HepG2 (cell line): Measurements from ENCODE around the gene EFCAB8. TPM values are rescaled to one million over a fixed set of nuclear protein-coding genes. Genes with fewer than 3 reads are reported as not detected.
A peak's percentile ranks its signal among the peaks of the same experiment; 100 is the strongest.

Experiments
- CBX2 ChIP-seq, 2 experiments: fragments of 200-600 bp in 1 of 2; sonication (generic); formaldehyde crosslinking in 1 of 2; IDR thresholded peaks; 2 replicates each; pipeline versions ENCODE4 v1.7.0 to v1.8.1; 2018 to 2022; ENCODE audit warnings: low read depth in 2 of 2, low read length in 1 of 2, mild to moderate bottlenecking in 1 of 2, missing genetic modification reagents in 1 of 2
- HIVEP1 ChIP-seq: sonication (generic); formaldehyde crosslinking; IDR thresholded peaks from 2 replicates; pipeline ENCODE4 v1.4.0; 2020; ENCODE audit warnings: mild to moderate bottlenecking, missing genetic modification reagents
- MXI1 ChIP-seq: IDR thresholded peaks from 3 replicates; pipeline ENCODE4 v1.6.1; 2012; ENCODE audit warnings: low read depth, low read length, inconsistent platforms, borderline replicate concordance
- SKIL ChIP-seq: sonication (generic); formaldehyde crosslinking; IDR thresholded peaks from 2 replicates; pipeline ENCODE4 v1.8.0; 2022; ENCODE audit warnings: missing genetic modification reagents, mild to moderate bottlenecking, moderate library complexity, borderline replicate concordance
- SP1 ChIP-seq, 2 experiments: fragments of 450-650 bp in 1 of 2; sonication (generic) in 1 of 2; formaldehyde crosslinking in 1 of 2; IDR thresholded peaks; 2 replicates each; pipeline versions ENCODE4 v1.4.0 to v1.6.1; 2016 to 2020; ENCODE audit warnings: missing genetic modification reagents in 1 of 2
- SRF ChIP-seq: IDR thresholded peaks from 2 replicates; pipeline ENCODE4 v1.6.1; 2011; ENCODE audit warnings: mild to moderate bottlenecking, low read depth, low read length, moderate library complexity
- STAG1 ChIP-seq: sonication (generic); formaldehyde crosslinking; IDR thresholded peaks from 2 replicates; pipeline ENCODE4 v1.4.0; 2020; ENCODE audit warnings: missing genetic modification reagents
- ZBTB25 ChIP-seq: IDR thresholded peaks from 2 replicates; pipeline ENCODE4 v1.6.1; 2018; ENCODE audit warnings: missing genetic modification reagents
- ZFP36 ChIP-seq: fragments of 150-350 bp; IDR thresholded peaks from 2 replicates; pipeline ENCODE4 v1.6.1; 2018; ENCODE audit warnings: borderline replicate concordance, low read length, low read depth; ENCODE audit not compliant: partially characterized antibody
- ZNF3 ChIP-seq: IDR thresholded peaks from 2 replicates; pipeline ENCODE4 v1.7.0; 2017; ENCODE audit warnings: inconsistent platforms
- polyA plus RNA-seq, 8 experiments: library from polyadenylated mRNA; depleted of rRNA in 3 of 8; stranded (reverse) in 7 of 8; unstranded in 1 of 8; fragments of >200 nt; fragmentation: Illumina TruSeq in 4 of 8; extraction: Trizol in 4 of 8; gene quantifications; 2 replicates each; pipeline versions ENCODE4 v1.2.1 to v1.2.3, GENCODE V29; 2011 to 2016; ENCODE audit warnings: low read depth in 4 of 8, missing spikeins in 1 of 8, mixed read lengths in 1 of 8; ENCODE audit not compliant: insufficient read depth in 1 of 8
- total RNA-seq, 5 experiments: library from RNA; depleted of rRNA; stranded (reverse); fragments of >200 nt; fragmentation: Illumina TruSeq; extraction: Trizol; gene quantifications; 2 replicates each; pipeline ENCODE4 v1.2.3, GENCODE V29; 2016; ENCODE audit warnings: low read depth in 1 of 5
- TF ChIP-seq, protein P1 (sequence below), 2 experiments: fragments of 450-650 bp in 1 of 2; sonication (generic) in 1 of 2; formaldehyde crosslinking in 1 of 2; IDR thresholded peaks; 2 replicates each; pipeline versions ENCODE4 v1.6.1 to v1.8.0; 2016 to 2022; ENCODE audit warnings: antibody characterized with exemption in 1 of 2, mild to moderate bottlenecking in 1 of 2, missing genetic modification reagents in 1 of 2
- TF ChIP-seq, protein P2 (sequence below): sonication (generic); formaldehyde crosslinking; IDR thresholded peaks from 2 replicates; pipeline ENCODE4; 2020; ENCODE audit warnings: missing genetic modification reagents, mild to moderate bottlenecking, borderline replicate concordance

The EFCAB8 gene
- total and polyA plus RNA-seq, 2 of the 13 experiments (the other 11 are each of a cell fraction or from before 2014, with no cell fraction given), result 0.15 to 0.22 TPM

- TF ChIP-seq SKIL (no peak), SP1 (IDR thresholded peaks at IDR 0.05) (no peak), SP1 (CRISPR knock-in tag; IDR thresholded peaks at IDR 0.05) (no peak; the same call in 1 of the 2 replicates), STAG1 (no peak), ZFP36 (no peak), SRF (no peak), MXI1 (peak; percentile 64; the same call in 1 of the 3 replicates), HIVEP1 (CRISPR knock-in tag) (no peak), CBX2 (IDR thresholded peaks at IDR 0.05; ENCODE audit: low read depth, low read length) (no peak), CBX2 (CRISPR knock-in tag; IDR thresholded peaks at IDR 0.05; ENCODE audit: low read depth) (no peak; the same call in 1 of the 2 replicates), ZNF3 (CRISPR knock-in tag) (no peak), ZBTB25 (CRISPR knock-in tag) (peak; percentile 66; the same call in 1 of the 2 replicates)
- TF ChIP-seq, protein P1, sequence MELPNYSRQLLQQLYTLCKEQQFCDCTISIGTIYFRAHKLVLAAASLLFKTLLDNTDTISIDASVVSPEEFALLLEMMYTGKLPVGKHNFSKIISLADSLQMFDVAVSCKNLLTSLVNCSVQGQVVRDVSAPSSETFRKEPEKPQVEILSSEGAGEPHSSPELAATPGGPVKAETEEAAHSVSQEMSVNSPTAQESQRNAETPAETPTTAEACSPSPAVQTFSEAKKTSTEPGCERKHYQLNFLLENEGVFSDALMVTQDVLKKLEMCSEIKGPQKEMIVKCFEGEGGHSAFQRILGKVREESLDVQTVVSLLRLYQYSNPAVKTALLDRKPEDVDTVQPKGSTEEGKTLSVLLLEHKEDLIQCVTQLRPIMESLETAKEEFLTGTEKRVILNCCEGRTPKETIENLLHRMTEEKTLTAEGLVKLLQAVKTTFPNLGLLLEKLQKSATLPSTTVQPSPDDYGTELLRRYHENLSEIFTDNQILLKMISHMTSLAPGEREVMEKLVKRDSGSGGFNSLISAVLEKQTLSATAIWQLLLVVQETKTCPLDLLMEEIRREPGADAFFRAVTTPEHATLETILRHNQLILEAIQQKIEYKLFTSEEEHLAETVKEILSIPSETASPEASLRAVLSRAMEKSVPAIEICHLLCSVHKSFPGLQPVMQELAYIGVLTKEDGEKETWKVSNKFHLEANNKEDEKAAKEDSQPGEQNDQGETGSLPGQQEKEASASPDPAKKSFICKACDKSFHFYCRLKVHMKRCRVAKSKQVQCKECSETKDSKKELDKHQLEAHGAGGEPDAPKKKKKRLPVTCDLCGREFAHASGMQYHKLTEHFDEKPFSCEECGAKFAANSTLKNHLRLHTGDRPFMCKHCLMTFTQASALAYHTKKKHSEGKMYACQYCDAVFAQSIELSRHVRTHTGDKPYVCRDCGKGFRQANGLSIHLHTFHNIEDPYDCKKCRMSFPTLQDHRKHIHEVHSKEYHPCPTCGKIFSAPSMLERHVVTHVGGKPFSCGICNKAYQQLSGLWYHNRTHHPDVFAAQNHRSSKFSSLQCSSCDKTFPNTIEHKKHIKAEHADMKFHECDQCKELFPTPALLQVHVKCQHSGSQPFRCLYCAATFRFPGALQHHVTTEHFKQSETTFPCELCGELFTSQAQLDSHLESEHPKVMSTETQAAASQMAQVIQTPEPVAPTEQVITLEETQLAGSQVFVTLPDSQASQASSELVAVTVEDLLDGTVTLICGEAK (IDR thresholded peaks at IDR 0.05), result no peak
- TF ChIP-seq, protein P1 (CRISPR knock-in tag; IDR thresholded peaks at IDR 0.05), result peak; percentile 72; the same call in 1 of the 2 replicates
- TF ChIP-seq, protein P2, sequence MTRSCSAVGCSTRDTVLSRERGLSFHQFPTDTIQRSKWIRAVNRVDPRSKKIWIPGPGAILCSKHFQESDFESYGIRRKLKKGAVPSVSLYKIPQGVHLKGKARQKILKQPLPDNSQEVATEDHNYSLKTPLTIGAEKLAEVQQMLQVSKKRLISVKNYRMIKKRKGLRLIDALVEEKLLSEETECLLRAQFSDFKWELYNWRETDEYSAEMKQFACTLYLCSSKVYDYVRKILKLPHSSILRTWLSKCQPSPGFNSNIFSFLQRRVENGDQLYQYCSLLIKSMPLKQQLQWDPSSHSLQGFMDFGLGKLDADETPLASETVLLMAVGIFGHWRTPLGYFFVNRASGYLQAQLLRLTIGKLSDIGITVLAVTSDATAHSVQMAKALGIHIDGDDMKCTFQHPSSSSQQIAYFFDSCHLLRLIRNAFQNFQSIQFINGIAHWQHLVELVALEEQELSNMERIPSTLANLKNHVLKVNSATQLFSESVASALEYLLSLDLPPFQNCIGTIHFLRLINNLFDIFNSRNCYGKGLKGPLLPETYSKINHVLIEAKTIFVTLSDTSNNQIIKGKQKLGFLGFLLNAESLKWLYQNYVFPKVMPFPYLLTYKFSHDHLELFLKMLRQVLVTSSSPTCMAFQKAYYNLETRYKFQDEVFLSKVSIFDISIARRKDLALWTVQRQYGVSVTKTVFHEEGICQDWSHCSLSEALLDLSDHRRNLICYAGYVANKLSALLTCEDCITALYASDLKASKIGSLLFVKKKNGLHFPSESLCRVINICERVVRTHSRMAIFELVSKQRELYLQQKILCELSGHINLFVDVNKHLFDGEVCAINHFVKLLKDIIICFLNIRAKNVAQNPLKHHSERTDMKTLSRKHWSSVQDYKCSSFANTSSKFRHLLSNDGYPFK (CRISPR knock-in tag), result no peak
Measured at GRCh38 chr20:32819992-32820697, 38.6 kb upstream of the EFCAB8 start (continued).
